HEK293 (cell line): ENCODE results near the gene IZUMO1.

ENCODE experiments used
- HOXC10 ChIP-seq: sonication (generic); formaldehyde crosslinking; IDR thresholded peaks from 2 replicates; pipeline ENCODE4 v1.8.1; 2023; ENCODE audit warnings: mild to moderate bottlenecking, missing genetic modification reagents
- INSM2 ChIP-seq: fragments of 450-650 bp; formaldehyde crosslinking; IDR thresholded peaks from 2 replicates; pipeline ENCODE4 v1.5.1; 2016; ENCODE audit warnings: missing biosample characterization, missing genetic modification characterization
- PRDM2 ChIP-seq: fragments of 450-650 bp; formaldehyde crosslinking; IDR thresholded peaks from 2 replicates; pipeline ENCODE4 v1.5.1; 2016; ENCODE audit warnings: missing biosample characterization, missing genetic modification characterization, borderline replicate concordance
- SP7 ChIP-seq: fragments of 450-650 bp; formaldehyde crosslinking; IDR thresholded peaks from 2 replicates; pipeline ENCODE4 v1.5.1; 2016; ENCODE audit warnings: missing biosample characterization, missing genetic modification characterization
- TRIM28 ChIP-seq: IDR thresholded peaks from 2 replicates; pipeline ENCODE4 v1.6.1; 2011; ENCODE audit warnings: low read length, control low read depth, borderline replicate concordance
- ZBTB20 ChIP-seq: fragments of 450-650 bp; formaldehyde crosslinking; IDR thresholded peaks from 2 replicates; pipeline ENCODE4 v1.5.1; 2016; ENCODE audit warnings: missing biosample characterization, missing genetic modification characterization
- ZBTB26 ChIP-seq: fragments of 450-650 bp; formaldehyde crosslinking; optimal IDR thresholded peaks from 2 replicates; pipeline ENCODE3; 2016; ENCODE audit warnings: missing biosample characterization, mild to moderate bottlenecking, missing genetic modification characterization
- ZBTB6 ChIP-seq: fragments of 450-650 bp; formaldehyde crosslinking; IDR thresholded peaks from 2 replicates; pipeline ENCODE4 v1.5.1; 2017; ENCODE audit warnings: missing biosample characterization, missing genetic modification characterization
- ZFP41 ChIP-seq: fragments of 450-650 bp; formaldehyde crosslinking; IDR thresholded peaks from 2 replicates; pipeline ENCODE4 v1.5.1; 2016; ENCODE audit warnings: missing biosample characterization, missing genetic modification characterization, borderline replicate concordance
- ZNF133 ChIP-seq: fragments of 450-650 bp; formaldehyde crosslinking; IDR thresholded peaks from 2 replicates; pipeline ENCODE4 v1.5.1; 2016; ENCODE audit warnings: missing biosample characterization, missing genetic modification characterization
- ZNF140 ChIP-seq: fragments of 450-650 bp; formaldehyde crosslinking; IDR thresholded peaks from 2 replicates; pipeline ENCODE4 v1.5.1; 2016; ENCODE audit warnings: missing biosample characterization, missing genetic modification characterization
- ZNF214 ChIP-seq: fragments of 450-650 bp; formaldehyde crosslinking; IDR thresholded peaks from 2 replicates; pipeline ENCODE4 v1.5.1; 2017; ENCODE audit warnings: missing biosample characterization, mild to moderate bottlenecking, missing genetic modification characterization, borderline replicate concordance
- ZNF223 ChIP-seq: fragments of 450-650 bp; formaldehyde crosslinking; IDR thresholded peaks from 2 replicates; pipeline ENCODE4 v1.5.1; 2016; ENCODE audit warnings: missing biosample characterization, missing genetic modification characterization
- ZNF248 ChIP-seq: fragments of 450-650 bp; formaldehyde crosslinking; IDR thresholded peaks from 2 replicates; pipeline ENCODE4 v1.5.1; 2017; ENCODE audit warnings: missing biosample characterization, missing genetic modification characterization
- ZNF335 ChIP-seq: fragments of 450-650 bp; formaldehyde crosslinking; conservative IDR thresholded peaks from 2 replicates; pipeline ENCODE4 v1.5.1; 2016; ENCODE audit warnings: missing biosample characterization, missing genetic modification characterization
- ZNF354C ChIP-seq: fragments of 450-650 bp; formaldehyde crosslinking; IDR thresholded peaks from 2 replicates; pipeline ENCODE4 v1.5.1; 2016; ENCODE audit warnings: missing biosample characterization, missing genetic modification characterization, low read depth, borderline replicate concordance
- ZNF362 ChIP-seq: fragments of 450-650 bp; formaldehyde crosslinking; IDR thresholded peaks from 2 replicates; pipeline ENCODE4 v1.5.1; 2016; ENCODE audit warnings: missing biosample characterization, missing genetic modification characterization
- ZNF398 ChIP-seq: fragments of 450-650 bp; formaldehyde crosslinking; IDR thresholded peaks from 2 replicates; pipeline ENCODE4 v1.5.1; 2017; ENCODE audit warnings: missing biosample characterization, missing genetic modification characterization
- ZNF473 ChIP-seq: fragments of 450-650 bp; formaldehyde crosslinking; IDR thresholded peaks from 2 replicates; pipeline ENCODE4 v1.5.1; 2017; ENCODE audit warnings: missing biosample characterization, missing genetic modification characterization
- ZNF561 ChIP-seq: fragments of 450-650 bp; IDR thresholded peaks from 2 replicates; pipeline ENCODE4 v1.5.1; 2018; ENCODE audit warnings: missing biosample characterization, missing genetic modification characterization, borderline replicate concordance
- ZNF600 ChIP-seq: fragments of 450-650 bp; formaldehyde crosslinking; IDR thresholded peaks from 2 replicates; pipeline ENCODE4 v1.5.1; 2016; ENCODE audit warnings: missing biosample characterization, missing genetic modification characterization
- ZNF621 ChIP-seq: fragments of 450-650 bp; formaldehyde crosslinking; IDR thresholded peaks from 2 replicates; pipeline ENCODE4 v1.5.1; 2017; ENCODE audit warnings: missing biosample characterization, missing genetic modification characterization
- ZNF629 ChIP-seq: fragments of 450-650 bp; formaldehyde crosslinking; IDR thresholded peaks from 2 replicates; pipeline ENCODE4 v1.5.1; 2017; ENCODE audit warnings: missing biosample characterization, missing genetic modification characterization
- ZNF660 ChIP-seq: fragments of 450-650 bp; IDR thresholded peaks from 2 replicates; pipeline ENCODE4 v1.5.1; 2018; ENCODE audit warnings: missing biosample characterization, mild to moderate bottlenecking, missing genetic modification characterization
- ZNF791 ChIP-seq: fragments of 450-650 bp; formaldehyde crosslinking; IDR thresholded peaks from 2 replicates; pipeline ENCODE4 v1.5.1; 2016; ENCODE audit warnings: missing biosample characterization, missing genetic modification characterization
- ZSCAN16 ChIP-seq: fragments of 450-650 bp; formaldehyde crosslinking; IDR thresholded peaks from 2 replicates; pipeline ENCODE4 v1.5.1; 2016; ENCODE audit warnings: missing biosample characterization, missing genetic modification characterization

The IZUMO1 gene

GRCh38 chr19:48738557-48739403, 7.9 kb downstream of the IZUMO1 start (continued):
- TF ChIP-seq PRDM2 (tag by site-specific recombination) (no peak), HOXC10 (CRISPR knock-in tag) (0 out of 2 replicates have a peak, but pooled peaks have one; percentile 41), ZNF335 (tag by site-specific recombination) (peak; percentile 96), ZNF140 (tag by site-specific recombination) (no peak), ZNF791 (tag by site-specific recombination) (no peak), TRIM28 (no peak), SP7 (tag by site-specific recombination) (0 out of 2 replicates have a peak, but pooled peaks have one; percentile 26), ZBTB26 (tag by site-specific recombination) (peak; percentile 67), ZBTB6 (peak; percentile 65), ZNF621 (tag by site-specific recombination) (no peak), ZNF600 (tag by site-specific recombination) (peak; percentile 48), ZNF473 (no peak), ZNF248 (no peak), ZNF133 (no peak), ZNF660 (tag by site-specific recombination) (peak; percentile 63; the same call in 1 of the 2 replicates), ZNF561 (peak; percentile 76; the same call in 1 of the 2 replicates), ZNF362 (no peak), ZSCAN16 (no peak), ZNF223 (no peak), ZBTB20 (tag by site-specific recombination) (no peak), ZFP41 (tag by site-specific recombination) (no peak), ZNF214 (tag by site-specific recombination) (no peak), ZNF629 (no peak), INSM2 (tag by site-specific recombination) (no peak), ZNF354C (tag by site-specific recombination) (no peak), ZNF398 (no peak; the same call in 1 of the 2 replicates)
